Mesenchymal stem cell (in vitro differentiated cells and primary cell): Measurements from ENCODE around the gene GALNT2.

Experiments
- DNase-seq: peaks from one replicate; pipeline ENCODE4 v3.0.0-alpha.2; 2013
- H2AFZ ChIP-seq: one replicate; pipeline ENCODE4 v1.6.1; 2013; ENCODE audit warnings: low read depth, mild to moderate bottlenecking, control low read depth, inconsistent platforms, low read length, moderate library complexity
- H2AK5ac ChIP-seq: 2 replicates; pipeline ENCODE4 v1.6.1; 2013; ENCODE audit warnings: low read length, moderate library complexity, mild to moderate bottlenecking, inconsistent platforms; ENCODE audit not compliant: severe bottlenecking
- H2BK120ac ChIP-seq: one replicate; pipeline ENCODE4 v1.6.1; 2013; ENCODE audit warnings: low read depth, mild to moderate bottlenecking, inconsistent platforms, low read length, moderate library complexity
- H2BK12ac ChIP-seq, 2 experiments: one replicate each; pipeline ENCODE4 v1.6.1; 2013; ENCODE audit warnings: inconsistent platforms in 2 of 2, low read length in 2 of 2, mild to moderate bottlenecking in 2 of 2, moderate library complexity in 2 of 2, control low read depth in 1 of 2
- H2BK15ac ChIP-seq: one replicate; pipeline ENCODE4 v1.6.1; 2013; ENCODE audit warnings: mild to moderate bottlenecking, low read depth, inconsistent platforms; ENCODE audit not compliant: poor library complexity, severe bottlenecking
- H2BK5ac ChIP-seq: 2 replicates; pipeline ENCODE4 v1.6.1; 2013; ENCODE audit warnings: low read depth, mild to moderate bottlenecking, low read length, control low read depth, inconsistent platforms; ENCODE audit not compliant: poor library complexity, severe bottlenecking
- H3K14ac ChIP-seq, 2 experiments: one replicate each; pipeline ENCODE4 v1.6.1; 2013; ENCODE audit warnings: inconsistent platforms in 2 of 2, low read length in 2 of 2, control low read depth in 1 of 2, mild to moderate bottlenecking in 1 of 2, moderate library complexity in 1 of 2
- H3K18ac ChIP-seq, 2 experiments: one replicate each; pipeline ENCODE4 v1.6.1; 2013; ENCODE audit warnings: inconsistent platforms in 2 of 2, low read length in 2 of 2, control low read depth in 1 of 2, low read depth in 1 of 2, mild to moderate bottlenecking in 1 of 2
- H3K23ac ChIP-seq, 2 experiments: one replicate each; pipeline ENCODE4 v1.6.1; 2013; ENCODE audit warnings: inconsistent platforms in 2 of 2, low read length in 2 of 2, mild to moderate bottlenecking in 2 of 2, moderate library complexity in 2 of 2, control low read depth in 1 of 2
- H3K27ac ChIP-seq: 2 replicates; pipeline ENCODE4 v1.5.1; 2013; ENCODE audit warnings: mild to moderate bottlenecking, moderate library complexity, low read length, control low read depth, inconsistent platforms; ENCODE audit not compliant: poor library complexity, severe bottlenecking
- H3K27me3 ChIP-seq, 2 experiments: 2 replicates each; pipeline versions ENCODE4 v1.6.1 to v1.7.0; 2013; ENCODE audit warnings: low read length in 2 of 2, mild to moderate bottlenecking in 2 of 2, moderate library complexity in 2 of 2, control low read depth in 1 of 2, inconsistent platforms in 1 of 2; ENCODE audit not compliant: control insufficient read depth in 1 of 2, insufficient read depth in 1 of 2
- H3K36me3 ChIP-seq, 2 experiments: 2 replicates each; pipeline versions ENCODE4 v1.6.1 to v1.7.0; 2013; ENCODE audit warnings: low read length in 2 of 2, control low read depth in 1 of 2, inconsistent platforms in 1 of 2, low read depth in 1 of 2, mild to moderate bottlenecking in 1 of 2; ENCODE audit not compliant: insufficient read depth in 2 of 2, control insufficient read depth in 1 of 2
- H3K4ac ChIP-seq, 2 experiments: one replicate each; pipeline ENCODE4 v1.6.1; 2013; ENCODE audit warnings: inconsistent platforms in 2 of 2, low read length in 2 of 2, mild to moderate bottlenecking in 2 of 2, moderate library complexity in 2 of 2, control low read depth in 1 of 2, low read depth in 1 of 2
- H3K4me1 ChIP-seq: 2 replicates; pipeline ENCODE4 v1.6.1; 2013; ENCODE audit warnings: low read depth, low read length, control low read depth; ENCODE audit not compliant: control insufficient read depth, insufficient read depth
- H3K4me2 ChIP-seq: 2 replicates; pipeline ENCODE4 v1.6.1; 2013; ENCODE audit warnings: low read length, mild to moderate bottlenecking, inconsistent platforms; ENCODE audit not compliant: poor library complexity, severe bottlenecking
- H3K4me3 ChIP-seq, 2 experiments: 2 replicates each; pipeline versions ENCODE4 v1.5.1 to v1.7.0; 2013; ENCODE audit warnings: low read length in 2 of 2, mild to moderate bottlenecking in 2 of 2, control low read depth in 1 of 2, low read depth in 1 of 2; ENCODE audit not compliant: insufficient read depth in 1 of 2
- H3K79me1 ChIP-seq: replicated peaks from 2 replicates; pipeline ENCODE4 v1.6.1; 2013; ENCODE audit warnings: mild to moderate bottlenecking, control low read depth, low read length, inconsistent platforms; ENCODE audit not compliant: poor library complexity, severe bottlenecking
- H3K9ac ChIP-seq: 2 replicates; pipeline ENCODE4 v1.7.0; 2013; ENCODE audit warnings: mild to moderate bottlenecking, low read length, moderate library complexity
- H3K9me3 ChIP-seq: 2 replicates; pipeline ENCODE4 v1.7.0; 2013; ENCODE audit warnings: mild to moderate bottlenecking, low read length; ENCODE audit not compliant: control insufficient read depth
- H4K8ac ChIP-seq: one replicate; pipeline ENCODE4 v1.6.1; 2013; ENCODE audit warnings: inconsistent platforms, mild to moderate bottlenecking, low read length, moderate library complexity
- H4K91ac ChIP-seq: one replicate; pipeline ENCODE4 v1.6.1; 2013; ENCODE audit warnings: mild to moderate bottlenecking, low read length, inconsistent platforms
- WGBS: methylation state at CpG from one replicate; pipeline ENCODE4 v1.1.7; 2013; ENCODE audit warnings: mixed read lengths; 5-methylcytosine and 5-hydroxymethylcytosine counted together

Gene GALNT2

GRCh38 chr1:230026139-230026538 lies 40.9 kb upstream of the GALNT2 start:
- no peak overlapping the region for H4K8ac ChIP-seq
- peaks cover 14% of the 10 kb centered on the region for H3K9me3 ChIP-seq
- H3K9ac ChIP-seq = no peak overlapping the region
- H3K4me2 ChIP-seq = no peak overlapping the region
- no peak overlapping the region for H2BK5ac ChIP-seq
- H3K4me1 ChIP-seq = no peaks in the 10 kb centered on the region
- no peak for DNase-seq
- H3K79me1 ChIP-seq = no peaks in the 10 kb centered on the region
- H4K91ac ChIP-seq = no peak overlapping the region
- no peak overlapping the region for H2AFZ ChIP-seq
- H3K23ac ChIP-seq = no peak overlapping the region
- H2AK5ac ChIP-seq = no peak overlapping the region
- H3K18ac ChIP-seq = no peak overlapping the region
- H2BK12ac ChIP-seq = no peak overlapping the region
- H3K14ac ChIP-seq = no peak overlapping the region
- no peak overlapping the region for H3K4ac ChIP-seq
- 40% methylated on average over 1 of the region's 1 CpG for WGBS
- H2BK120ac ChIP-seq = no peak overlapping the region
- no peak overlapping the region for H3K4me3 ChIP-seq
- H2BK15ac ChIP-seq = no peak overlapping the region
- peaks cover 4 to 8% of the 10 kb centered on the region in 2 experiments for H3K27me3 ChIP-seq
- H3K27ac ChIP-seq = no peak overlapping the region
- H3K36me3 ChIP-seq = no peaks in the 10 kb centered on the region

GRCh38 chr1:230026572-230026971 lies 40.5 kb upstream of the GALNT2 start:
- no peak overlapping the region for H4K8ac ChIP-seq
- no peaks in the 10 kb centered on the region for H3K4me1 ChIP-seq
- no peaks in the 10 kb centered on the region for H3K36me3 ChIP-seq
- no peak overlapping the region for H4K91ac ChIP-seq
- H2BK120ac ChIP-seq = no peak overlapping the region
- peaks cover 14% of the 10 kb centered on the region for H3K9me3 ChIP-seq
- no peak overlapping the region for H3K4ac ChIP-seq
- no peak overlapping the region for H3K4me2 ChIP-seq
- H3K79me1 ChIP-seq = no peaks in the 10 kb centered on the region
- no peak overlapping the region for H2BK15ac ChIP-seq
- 56% methylated on average over 5 of the region's 5 CpGs for WGBS
- no peak overlapping the region for H2AK5ac ChIP-seq
- no peak overlapping the region for H2BK12ac ChIP-seq
- no peak overlapping the region for H2AFZ ChIP-seq
- H2BK5ac ChIP-seq = no peak overlapping the region
- H3K27me3 ChIP-seq = peaks cover 4 to 8% of the 10 kb centered on the region in 2 experiments
- DNase-seq = peak; percentile 20
- H3K23ac ChIP-seq = no peak overlapping the region
- H3K4me3 ChIP-seq = no peak overlapping the region
- H3K9ac ChIP-seq = no peak overlapping the region
- H3K14ac ChIP-seq = no peak overlapping the region
- H3K27ac ChIP-seq = no peak overlapping the region
- no peak overlapping the region for H3K18ac ChIP-seq

- H3K18ac ChIP-seq = no peak overlapping the region
- H3K4me3 ChIP-seq = no peak overlapping the region
- no peak overlapping the region for H3K4ac ChIP-seq
- no peak overlapping the region for H3K4me2 ChIP-seq
- 96% methylated on average over 11 of the region's 11 CpGs for WGBS
- H2BK120ac ChIP-seq = no peak overlapping the region
- no peak overlapping the region for H3K9ac ChIP-seq
- H2AK5ac ChIP-seq = no peak overlapping the region
- H2AFZ ChIP-seq = no peak overlapping the region
- H3K36me3 ChIP-seq = no peaks in the 10 kb centered on the region
- no peaks in the 10 kb centered on the region for H3K79me1 ChIP-seq
- no peak for DNase-seq
- H3K27me3 ChIP-seq = peaks cover 0 to under 1% of the 10 kb centered on the region in 2 experiments
- no peak overlapping the region for H2BK15ac ChIP-seq
- H3K9me3 ChIP-seq = peaks cover 14% of the 10 kb centered on the region
- H3K14ac ChIP-seq = no peak overlapping the region
- H2BK12ac ChIP-seq = no peak overlapping the region
- no peak overlapping the region for H4K8ac ChIP-seq
- H3K23ac ChIP-seq = no peak overlapping the region
- H3K27ac ChIP-seq = no peak overlapping the region
- H3K4me1 ChIP-seq = no peaks in the 10 kb centered on the region
- no peak overlapping the region for H2BK5ac ChIP-seq
- no peak overlapping the region for H4K91ac ChIP-seq
Measured at GRCh38 chr1:230028602-230029223, 38.3 kb upstream of the GALNT2 start.

GRCh38 chr1:230029244-230029941 lies 37.6 kb upstream of the GALNT2 start:
- no peak overlapping the region for H2BK120ac ChIP-seq

More at GRCh38 chr1:230029244-230029941, 37.6 kb upstream of the GALNT2 start:
- H2BK12ac ChIP-seq = no peak overlapping the region
- no peak overlapping the region for H3K9ac ChIP-seq
- no peak overlapping the region for H3K4me3 ChIP-seq
- no peak overlapping the region for H3K18ac ChIP-seq
- no peaks in the 10 kb centered on the region for H3K79me1 ChIP-seq
- no peak overlapping the region for H3K23ac ChIP-seq
- H3K4me2 ChIP-seq = no peak overlapping the region
- H3K36me3 ChIP-seq = no peaks in the 10 kb centered on the region
- no peaks in the 10 kb centered on the region for H3K4me1 ChIP-seq
- no peak for DNase-seq
- peaks cover 14% of the 10 kb centered on the region for H3K9me3 ChIP-seq
- H2AFZ ChIP-seq = no peak overlapping the region
- H3K27ac ChIP-seq = no peak overlapping the region
- no peak overlapping the region for H3K4ac ChIP-seq
- WGBS = 73% methylated on average over 14 of the region's 14 CpGs
- no peak overlapping the region for H4K91ac ChIP-seq
- H4K8ac ChIP-seq = no peak overlapping the region
- no peaks in the 10 kb centered on the region for H3K27me3 ChIP-seq
- H2BK15ac ChIP-seq = no peak overlapping the region
- no peak overlapping the region for H2BK5ac ChIP-seq
- H3K14ac ChIP-seq = no peak overlapping the region
- H2AK5ac ChIP-seq = no peak overlapping the region
